Gastrocnemius medialis (tissue), 4 donors: ENCODE data around the gene ASAP3.

ENCODE experiments used
- POLR2A ChIP-seq, 2 donors: fragments of 450-650 bp; IDR thresholded peaks; one replicate each; pipeline ENCODE4 v1.6.1; 2017; ENCODE audit warnings: antibody characterized with exemption in 2 of 2, mild to moderate bottlenecking in 2 of 2, moderate library complexity in 2 of 2
- TF ChIP-seq, protein P1 (sequence below), 5 experiments: fragments of 450-650 bp in 3 of 5; fragments of 200-600 bp in 2 of 5; sonication (generic) in 2 of 5; IDR thresholded peaks in 4 of 5; conservative IDR thresholded peaks in 1 of 5; 1 replicate in 4 of 5; 2 replicates in 1 of 5; pipeline ENCODE4 v1.5.1; 2016 to 2019; ENCODE audit warnings: antibody characterized with exemption in 5 of 5, mild to moderate bottlenecking in 3 of 5, moderate library complexity in 3 of 5

DNA sequence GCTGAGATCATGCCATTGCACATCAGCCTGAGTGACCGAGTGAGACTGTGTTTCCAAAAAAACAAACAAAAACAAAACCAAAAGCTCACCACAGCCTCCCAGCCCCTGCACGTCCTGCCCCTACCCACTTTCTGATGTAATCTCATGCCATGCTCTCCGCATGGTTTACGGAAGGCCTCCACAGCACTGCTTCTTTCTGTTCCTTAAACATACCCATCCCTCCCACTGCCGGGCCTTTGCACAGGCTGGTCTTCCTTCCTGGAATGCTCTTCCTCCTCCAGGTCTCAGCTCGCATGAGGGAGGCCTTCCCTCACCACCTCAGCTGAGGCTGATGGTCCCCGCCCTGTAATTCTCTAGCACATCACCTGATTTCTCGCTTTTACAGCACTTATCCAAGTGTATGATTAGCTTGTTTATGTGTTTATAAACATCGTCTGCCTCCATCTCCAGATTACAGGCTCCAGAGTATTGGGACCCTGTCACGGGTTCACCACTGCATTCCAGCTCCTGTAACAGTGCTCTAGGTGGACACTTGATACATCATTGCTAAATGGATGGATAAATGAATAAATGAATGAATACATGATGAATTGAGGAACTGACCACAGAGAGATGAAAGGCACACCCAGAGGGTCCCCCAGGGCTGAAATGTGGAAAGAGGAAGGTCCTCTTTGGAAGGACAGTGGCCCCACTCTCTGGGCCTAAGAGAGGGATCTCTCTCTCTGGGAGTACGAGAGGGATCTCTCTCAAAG is 81.5 kb downstream of the ASAP3 start:
- no peak for TF ChIP-seq POLR2A (IDR thresholded peaks at IDR 0.05)
- TF ChIP-seq, protein P1, sequence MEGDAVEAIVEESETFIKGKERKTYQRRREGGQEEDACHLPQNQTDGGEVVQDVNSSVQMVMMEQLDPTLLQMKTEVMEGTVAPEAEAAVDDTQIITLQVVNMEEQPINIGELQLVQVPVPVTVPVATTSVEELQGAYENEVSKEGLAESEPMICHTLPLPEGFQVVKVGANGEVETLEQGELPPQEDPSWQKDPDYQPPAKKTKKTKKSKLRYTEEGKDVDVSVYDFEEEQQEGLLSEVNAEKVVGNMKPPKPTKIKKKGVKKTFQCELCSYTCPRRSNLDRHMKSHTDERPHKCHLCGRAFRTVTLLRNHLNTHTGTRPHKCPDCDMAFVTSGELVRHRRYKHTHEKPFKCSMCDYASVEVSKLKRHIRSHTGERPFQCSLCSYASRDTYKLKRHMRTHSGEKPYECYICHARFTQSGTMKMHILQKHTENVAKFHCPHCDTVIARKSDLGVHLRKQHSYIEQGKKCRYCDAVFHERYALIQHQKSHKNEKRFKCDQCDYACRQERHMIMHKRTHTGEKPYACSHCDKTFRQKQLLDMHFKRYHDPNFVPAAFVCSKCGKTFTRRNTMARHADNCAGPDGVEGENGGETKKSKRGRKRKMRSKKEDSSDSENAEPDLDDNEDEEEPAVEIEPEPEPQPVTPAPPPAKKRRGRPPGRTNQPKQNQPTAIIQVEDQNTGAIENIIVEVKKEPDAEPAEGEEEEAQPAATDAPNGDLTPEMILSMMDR (IDR thresholded peaks at IDR 0.05 in 4 of 5, conservative IDR thresholded peaks at IDR 0.05 in 1 of 5) = no peak
